SK-N-MC (cell line): ENCODE data around the gene PALD1.

ENCODE experiments used
- EZH2 ChIP-seq: fragments of 200-600 bp; sonication (generic); IDR thresholded peaks from one replicate; pipeline ENCODE4 v1.6.1; 2017; ENCODE audit warnings: antibody characterized with exemption
- FOXP2 ChIP-seq: optimal IDR thresholded peaks from 2 replicates; pipeline ENCODE3; 2011; ENCODE audit warnings: mild to moderate bottlenecking, moderate library complexity; ENCODE audit not compliant: insufficient read depth; ENCODE audit errors: extremely low read length, control extremely low read depth
- POLR2AphosphoS5 ChIP-seq: IDR thresholded peaks from 2 replicates; pipeline ENCODE4 v1.6.1; 2012; ENCODE audit warnings: mild to moderate bottlenecking, low read depth, low read length, borderline replicate concordance

DNA sequence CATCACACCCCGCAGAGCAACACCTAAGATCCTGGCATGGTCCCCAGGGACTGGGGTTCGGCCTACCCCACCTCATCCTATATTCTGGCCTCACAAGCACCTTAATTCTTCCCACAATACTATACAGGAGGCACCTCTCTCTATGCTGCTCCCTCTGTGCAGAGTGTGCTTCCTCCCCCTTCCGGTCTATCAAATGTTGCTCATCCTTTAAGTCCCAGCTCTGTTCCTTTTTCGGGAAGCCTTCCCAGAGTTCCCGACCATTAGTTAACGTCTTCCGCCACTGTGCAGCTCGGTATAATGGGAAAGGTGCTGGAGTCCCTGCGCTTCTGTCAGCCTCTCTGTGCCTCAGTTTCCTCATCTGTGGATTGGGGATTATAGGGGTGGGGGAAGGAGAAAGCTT, 21.8 kb downstream of the PALD1 start:
- TF ChIP-seq EZH2 (no peak), POLR2AphosphoS5 (no peak), FOXP2 (no peak)
